GM12891 (cell line): ENCODE measurements around the gene DLG1.

Source experiments
- POLR2AphosphoS5 ChIP-seq: IDR thresholded peaks from 2 replicates; pipeline ENCODE4 v1.6.1; 2011; ENCODE audit warnings: low read depth, low read length, control low read depth
- SPI1 ChIP-seq: IDR thresholded peaks from 2 replicates; pipeline ENCODE4 v1.6.1; 2011; ENCODE audit warnings: low read depth, low read length, control low read depth

DNA sequence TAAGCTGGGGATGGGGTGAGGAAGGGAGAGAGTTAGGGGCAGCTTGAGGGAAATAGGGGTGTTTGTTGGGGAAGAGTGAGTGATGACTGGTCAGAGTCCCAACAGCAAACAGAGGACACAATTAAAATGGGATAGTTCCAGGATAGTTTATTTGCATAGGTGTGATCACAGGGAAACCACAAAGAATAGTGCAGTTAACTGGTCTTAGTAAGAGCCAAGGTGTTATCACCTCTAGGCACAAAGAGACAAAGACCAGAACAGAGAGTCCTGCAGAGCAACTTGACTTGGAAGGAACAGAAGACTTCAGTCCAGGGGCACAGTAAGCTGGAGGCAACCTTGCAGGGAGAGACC lies 42.1 kb upstream of the DLG1 start:
- TF ChIP-seq SPI1 (no peak), POLR2AphosphoS5 (no peak)
